Activated T-helper 1 cell treated with Interleukin-2 at 50 U/mL for 16 hours (primary cell): Measurements from ENCODE around the gene CACNA1B.

Experiments
- DNase-seq: peaks from one replicate; pipeline ENCODE4 v3.0.0-alpha.2; 2020; ENCODE audit warnings: low read depth

Gene CACNA1B

DNA sequence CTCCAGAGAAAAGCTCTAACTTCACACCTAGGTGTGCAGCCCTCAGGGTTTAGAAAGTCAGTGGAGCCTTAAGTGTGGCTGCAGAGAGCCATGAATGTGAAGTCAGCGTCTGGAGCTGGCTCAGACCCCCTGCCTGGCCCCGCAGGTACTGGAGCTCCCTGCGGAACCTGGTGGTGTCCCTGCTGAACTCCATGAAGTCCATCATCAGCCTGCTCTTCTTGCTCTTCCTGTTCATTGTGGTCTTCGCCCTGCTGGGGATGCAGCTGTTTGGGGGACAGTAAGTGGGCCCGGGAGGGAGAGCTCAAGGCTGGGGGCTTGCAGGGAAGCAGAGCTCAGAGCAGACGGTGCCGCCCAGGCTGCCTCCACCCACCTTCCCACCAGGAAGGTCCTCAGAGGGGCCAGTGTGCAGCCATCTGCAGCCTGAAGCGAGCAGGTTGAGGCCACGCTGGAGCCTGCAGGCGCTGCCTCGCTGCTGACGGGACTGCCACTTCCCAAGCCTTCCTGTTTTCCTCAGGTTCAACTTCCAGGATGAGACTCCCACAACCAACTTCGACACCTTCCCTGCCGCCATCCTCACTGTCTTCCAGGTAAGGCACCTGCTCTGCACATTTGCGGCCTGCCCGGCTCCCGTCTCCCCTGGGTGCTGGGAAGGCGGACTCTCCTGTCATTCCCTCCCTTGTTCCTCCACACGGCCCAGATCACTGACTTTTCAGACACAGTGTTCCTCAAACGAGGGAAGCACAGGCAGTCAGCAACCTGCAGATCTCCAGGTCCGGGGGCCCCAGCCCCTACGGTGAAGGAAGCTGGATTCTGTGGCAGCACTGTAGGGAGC, 108.9 kb downstream of the CACNA1B start:
- DNase-seq = no peak

DNA sequence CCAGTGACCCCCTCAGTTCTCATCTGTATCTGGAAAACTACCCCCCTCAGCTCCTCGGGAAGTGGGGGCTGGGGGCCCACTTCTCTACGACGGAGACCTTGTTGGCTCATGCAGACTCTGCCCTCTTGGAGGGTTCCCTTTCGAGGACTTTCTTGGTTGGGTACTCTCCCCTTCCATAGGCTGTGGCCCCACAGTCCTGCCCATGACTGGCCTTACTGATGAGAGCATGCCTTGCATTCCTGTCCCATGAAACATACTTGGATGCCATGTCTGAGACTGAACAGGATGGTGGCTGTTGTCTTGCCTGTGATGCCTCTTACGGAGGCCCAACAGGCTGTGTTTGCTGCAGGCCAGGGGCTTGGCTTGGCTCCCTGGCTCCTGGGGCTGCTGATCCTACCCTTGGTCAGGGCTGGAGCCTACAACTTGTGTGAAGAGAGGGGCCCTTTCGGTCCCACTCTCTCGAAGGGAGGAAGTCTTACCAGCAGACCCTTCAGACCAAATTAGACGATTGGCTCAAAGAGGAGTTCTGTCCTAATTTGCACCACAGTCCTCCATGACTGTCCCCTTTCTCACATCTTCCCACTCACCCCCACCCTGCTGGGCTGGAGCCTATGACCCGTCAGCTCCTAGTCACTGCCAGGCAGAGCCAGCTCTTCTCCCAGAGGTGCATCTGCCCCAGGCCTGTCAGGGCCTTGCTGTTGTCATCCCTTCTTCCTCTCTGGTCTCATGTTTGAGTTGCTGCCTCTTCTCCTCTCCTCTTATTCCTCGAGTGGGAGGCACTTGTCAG, 109.9 kb downstream of the CACNA1B start:
- DNase-seq = no peak

DNA sequence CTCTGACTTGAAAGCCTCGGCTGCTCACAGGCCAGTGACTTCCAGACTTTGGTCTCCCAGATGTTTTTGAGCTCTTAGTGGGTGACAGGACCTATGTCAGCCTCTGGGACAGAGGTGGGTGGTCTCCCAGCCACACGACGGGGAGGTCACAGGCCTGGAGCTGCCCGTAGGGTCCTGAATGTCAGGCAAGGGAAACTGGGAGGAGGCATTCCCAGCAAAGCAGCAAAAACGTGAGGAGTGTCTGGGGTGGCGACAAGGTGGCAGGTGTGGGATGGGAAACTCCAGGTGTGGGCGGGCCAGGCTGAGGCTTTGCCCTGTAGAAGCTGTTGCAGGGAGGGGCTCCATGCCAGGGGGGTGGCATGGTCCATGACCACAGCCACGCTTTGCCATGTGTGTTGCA, 110.5 kb downstream of the CACNA1B start:
- DNase-seq = no peak

GRCh38 chr9:137988701-137989100, 111.1 kb downstream of the CACNA1B start:
- DNase-seq = no peak

DNA sequence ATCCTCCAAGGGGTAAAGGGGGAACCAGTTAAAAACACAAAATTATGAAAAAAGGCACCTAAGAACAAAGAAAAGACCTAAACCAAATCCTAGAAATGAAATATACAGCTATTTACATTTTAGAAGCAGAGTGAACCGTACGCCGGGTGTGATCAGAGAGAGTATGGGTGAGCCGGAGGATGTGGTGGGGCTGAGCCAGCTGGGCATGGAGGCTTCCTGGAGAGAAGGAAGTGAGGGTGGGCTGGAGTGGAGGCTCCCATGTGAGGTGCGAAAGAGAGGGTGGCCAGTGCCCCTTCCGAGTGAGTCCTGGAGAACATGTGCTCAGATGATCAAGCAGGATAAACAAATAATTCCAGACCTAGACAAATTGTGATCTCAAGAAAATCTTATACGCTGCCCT, 111.6 kb downstream of the CACNA1B start:
- DNase-seq = no peak

- no peak for DNase-seq
Observed at GRCh38 chr9:137989999-137990715, 112.6 kb downstream of the CACNA1B start.

DNA sequence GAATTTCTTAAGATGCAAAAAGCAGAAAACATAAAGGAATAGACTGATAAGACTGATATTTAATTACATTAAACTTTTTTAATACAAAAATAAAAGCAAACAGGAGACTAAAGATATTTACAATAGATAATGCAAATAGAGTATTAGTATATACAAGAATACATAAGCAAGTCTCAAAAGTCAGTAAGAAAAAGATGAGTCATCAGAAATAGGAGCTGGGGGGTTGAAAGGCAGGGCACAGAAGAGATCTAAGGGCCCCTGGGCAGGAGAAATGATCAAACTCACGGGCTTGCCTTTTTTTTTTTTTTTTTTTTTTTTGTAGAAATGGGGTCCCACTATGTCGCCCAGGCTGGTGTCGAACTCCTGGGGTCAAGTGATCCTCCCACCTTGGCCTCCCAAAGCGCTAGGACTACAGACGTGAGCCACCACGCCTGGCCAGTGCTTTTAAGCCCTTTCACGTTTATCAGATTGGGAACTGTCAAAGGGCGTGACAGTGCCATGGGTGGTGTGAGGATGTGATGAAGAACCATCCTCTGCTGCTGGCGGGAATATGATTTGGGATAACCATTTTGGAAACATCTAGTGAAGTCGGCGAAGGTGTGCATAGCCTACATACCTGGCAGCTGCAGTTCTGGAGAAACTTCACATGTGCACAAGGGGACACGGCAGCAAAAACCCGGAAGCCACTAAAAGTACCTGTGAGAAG, 126.1 kb downstream of the CACNA1B start:
- DNase-seq = no peak

DNA sequence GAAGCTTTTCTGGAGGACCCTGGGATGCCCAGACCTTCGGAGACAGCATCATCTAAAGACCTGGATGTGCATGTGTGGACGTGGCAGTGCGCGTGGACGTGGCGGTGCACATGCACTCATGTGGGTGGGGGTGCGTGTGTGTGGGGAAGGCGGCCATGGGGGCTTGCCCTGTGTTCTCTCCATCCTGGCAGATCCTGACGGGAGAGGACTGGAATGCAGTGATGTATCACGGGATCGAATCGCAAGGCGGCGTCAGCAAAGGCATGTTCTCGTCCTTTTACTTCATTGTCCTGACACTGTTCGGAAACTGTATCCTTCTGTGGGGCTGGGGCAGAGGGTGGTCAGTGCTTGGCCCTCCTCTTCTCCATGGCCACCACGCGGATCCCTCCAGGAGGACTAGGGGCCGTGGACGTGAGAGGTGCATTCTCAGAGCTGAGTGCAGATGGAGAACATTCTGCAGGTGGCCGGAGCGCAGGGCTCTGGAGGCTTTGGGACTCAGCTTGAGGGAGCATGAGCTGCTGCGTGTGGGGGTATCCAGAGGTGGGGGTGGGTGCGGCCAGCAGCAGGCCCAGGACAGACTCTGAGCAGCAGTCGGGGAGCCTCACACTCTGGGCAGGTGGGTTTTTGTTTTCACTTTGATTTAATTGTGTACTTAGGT, 129.1 kb downstream of the CACNA1B start:
- DNase-seq = no peak

GRCh38 chr9:138007566-138007917, 130.0 kb downstream of the CACNA1B start:
- no peak for DNase-seq

- no peak for DNase-seq
Observed at GRCh38 chr9:138007918-138008841, 130.6 kb downstream of the CACNA1B start.

DNA sequence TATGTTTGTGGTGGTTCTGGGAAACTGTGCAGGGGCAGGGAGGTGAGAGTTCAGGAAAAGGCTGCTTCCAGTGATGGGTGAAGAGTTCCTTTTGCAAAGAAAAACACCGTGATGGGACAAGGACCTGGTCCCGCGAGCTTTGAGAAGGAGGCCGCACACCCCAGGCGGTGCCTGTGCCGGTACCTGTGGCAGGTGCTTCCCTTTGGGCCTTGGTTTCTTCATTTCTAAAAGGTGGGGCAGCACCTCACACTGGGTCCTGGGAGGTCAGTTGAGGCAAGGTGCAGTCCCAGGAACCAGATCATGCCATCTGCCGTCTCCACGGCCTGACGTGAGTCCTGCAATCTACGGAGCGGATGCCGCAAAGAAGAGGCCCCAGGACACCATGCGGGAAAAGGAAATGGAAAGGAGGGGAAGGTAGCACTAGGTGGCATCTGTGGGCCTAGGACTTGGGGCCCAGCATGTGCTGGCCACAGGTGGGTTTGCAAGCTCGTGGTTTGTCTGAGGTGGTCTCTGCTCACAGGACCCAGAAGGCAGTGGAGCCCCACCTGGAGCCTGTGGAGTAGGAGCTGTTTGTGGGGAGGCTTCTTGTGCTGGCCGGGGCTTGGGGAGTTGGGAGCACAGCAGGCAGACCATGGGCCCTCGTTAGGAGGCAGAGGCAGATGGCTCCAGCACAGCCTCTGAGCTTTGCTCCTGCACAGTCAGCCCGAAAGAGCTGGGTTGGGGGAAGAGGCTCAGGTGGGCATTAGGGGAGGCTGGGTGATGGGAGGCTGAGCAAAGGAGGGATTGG, 131.6 kb downstream of the CACNA1B start:
- DNase-seq = no peak

- no peak for DNase-seq
Observed at GRCh38 chr9:138009803-138010690, 132.5 kb downstream of the CACNA1B start.

DNA sequence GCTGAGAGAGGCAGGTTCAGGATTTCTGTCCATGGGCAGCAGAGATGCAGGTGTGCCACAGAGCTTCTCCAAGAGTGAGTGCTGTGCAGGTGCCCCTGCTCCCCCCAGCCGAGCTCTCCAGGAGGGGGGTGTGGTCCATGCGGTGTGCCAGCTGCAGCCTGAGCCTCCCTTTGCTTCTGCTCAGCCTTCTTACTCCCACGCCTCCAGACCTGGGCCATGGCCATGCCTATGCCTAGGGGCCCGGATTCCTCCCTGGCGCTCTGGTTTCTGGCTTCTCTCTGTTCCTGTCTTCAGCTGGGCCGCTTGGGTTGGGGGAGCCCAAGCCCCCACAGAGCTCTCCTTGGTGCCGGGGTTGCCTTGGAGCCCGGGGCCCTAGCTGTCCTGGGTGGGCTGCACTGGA, 133.3 kb downstream of the CACNA1B start:
- DNase-seq = no peak

- DNase-seq = no peak
Observed at GRCh38 chr9:138011951-138012500, 134.4 kb downstream of the CACNA1B start.

- no peak for DNase-seq
Observed at GRCh38 chr9:138013273-138013672, 135.7 kb downstream of the CACNA1B start.

- DNase-seq = no peak
Observed at GRCh38 chr9:138013836-138014562, 136.4 kb downstream of the CACNA1B start.

DNA sequence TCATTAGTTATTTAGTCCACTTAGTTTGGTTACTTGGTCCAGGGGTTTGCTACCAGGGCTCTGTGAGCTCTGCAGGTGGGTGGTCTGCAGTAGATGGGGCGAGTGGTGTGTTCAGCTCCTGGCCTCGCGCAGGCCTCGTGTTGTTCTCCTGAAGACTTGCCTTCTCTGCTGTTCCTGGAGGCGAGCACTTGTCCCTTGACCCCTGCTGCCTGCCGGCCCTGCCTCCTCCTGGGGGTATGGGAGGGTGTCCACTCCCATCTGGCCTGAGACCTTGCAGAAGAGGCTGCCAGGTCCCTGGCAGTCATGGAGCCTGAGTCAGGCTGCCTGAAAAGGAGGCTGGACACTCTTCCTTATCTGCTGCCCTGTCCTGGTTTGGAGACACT, 137.0 kb downstream of the CACNA1B start:
- no peak for DNase-seq
